Thyroid gland (tissue), 4 donors: ENCODE results near the gene ANP32A.

Experiments
- CTCF ChIP-seq, 6 experiments: fragments of 200-600 bp in 3 of 6; fragments of 450-650 bp in 3 of 6; sonication (generic) in 3 of 6; IDR thresholded peaks; one replicate each; pipeline ENCODE4 v1.5.1; 2016 to 2019; ENCODE audit warnings: antibody characterized with exemption in 6 of 6, mild to moderate bottlenecking in 2 of 6, inconsistent platforms in 1 of 6, moderate library complexity in 1 of 6
- POLR2A ChIP-seq, 2 donors: fragments of 450-650 bp; IDR thresholded peaks; one replicate each; pipeline ENCODE4 v1.6.1; 2017; ENCODE audit warnings: antibody characterized with exemption in 2 of 2, mild to moderate bottlenecking in 2 of 2, moderate library complexity in 1 of 2

- TF ChIP-seq CTCF (IDR thresholded peaks at IDR 0.05) (no peak), POLR2A (IDR thresholded peaks at IDR 0.05) (no peak)
These were observed 65.0 kb downstream of the ANP32A start for GRCh38 chr15:68755731-68756130.
